ENCODE results near the gene MYO7A.

Gene MYO7A

GRCh38 chr11:77127235-77127911 is 673 bp upstream of the MYO7A start:
- no peak for DNase-seq (ENCODE audit: low read depth)

GRCh38 chr11:77129069-77129841 is 1.2 kb downstream of the MYO7A start:
- no peak for DNase-seq (ENCODE audit: low read depth)

- DNase-seq (ENCODE audit: low read depth), result no peak
Observed at GRCh38 chr11:77129842-77130756, 2.1 kb downstream of the MYO7A start.

GRCh38 chr11:77130763-77131513 is 2.9 kb downstream of the MYO7A start:
- no peak for DNase-seq (ENCODE audit: low read depth)

GRCh38 chr11:77131560-77131959 is 3.5 kb downstream of the MYO7A start:
- no peak for DNase-seq (ENCODE audit: low read depth)

GRCh38 chr11:77135069-77135468 is 7.0 kb downstream of the MYO7A start:
- no peak for DNase-seq (ENCODE audit: low read depth)

- no peak for DNase-seq (ENCODE audit: low read depth)
Observed at GRCh38 chr11:77136074-77136473, 8.0 kb downstream of the MYO7A start.

- no peak for DNase-seq (ENCODE audit: low read depth)
Observed at GRCh38 chr11:77136784-77137420, 8.9 kb downstream of the MYO7A start.

GRCh38 chr11:77137421-77137820 is 9.4 kb downstream of the MYO7A start:
- DNase-seq (ENCODE audit: low read depth), result no peak

- no peak for DNase-seq (ENCODE audit: low read depth)
Observed at GRCh38 chr11:77138106-77138649, 10.1 kb downstream of the MYO7A start.

GRCh38 chr11:77139201-77139600 is 11.2 kb downstream of the MYO7A start:
- DNase-seq (ENCODE audit: low read depth), result no peak

GRCh38 chr11:77140231-77140851 is 12.3 kb downstream of the MYO7A start:
- no peak for DNase-seq (ENCODE audit: low read depth)

- DNase-seq (ENCODE audit: low read depth), result no peak
Observed at GRCh38 chr11:77141034-77141433, 13.0 kb downstream of the MYO7A start.

- DNase-seq (ENCODE audit: low read depth), result no peak
Observed at GRCh38 chr11:77141475-77141874, 13.4 kb downstream of the MYO7A start.

GRCh38 chr11:77142091-77142975 is 14.3 kb downstream of the MYO7A start:
- DNase-seq (ENCODE audit: low read depth), result no peak

GRCh38 chr11:77143405-77144020 is 15.5 kb downstream of the MYO7A start:
- no peak for DNase-seq (ENCODE audit: low read depth)

- no peak for DNase-seq (ENCODE audit: low read depth)
Observed at GRCh38 chr11:77144196-77144856, 16.3 kb downstream of the MYO7A start.

GRCh38 chr11:77144857-77145428 is 16.9 kb downstream of the MYO7A start:
- no peak for DNase-seq (ENCODE audit: low read depth)
